B cell (primary cell): Measurements from ENCODE around the gene SLC6A12. TPM values are rescaled to one million over a fixed set of nuclear protein-coding genes. Genes with fewer than 3 reads are reported as not detected.

Experiments used
- ATAC-seq: fragments of 200-7000 bp; cut with Tn5 transposase; one replicate; pipeline ENCODE4 v1.10.0; 2021; ENCODE audit warnings: low read depth, mild to moderate bottlenecking, moderate number of reproducible peaks, moderate library complexity
- CTCF ChIA-PET: fragments of 350-600 bp; sonication (Branson Sonifier 250); formaldehyde crosslinking; loops from one replicate; lab custom pipeline; 2021; ENCODE audit warnings: antibody characterized with exemption, inconsistent platforms; lab: Charles Lee
- POLR2A ChIA-PET: fragments of 350-600 bp; sonication (Branson Sonifier 250); formaldehyde crosslinking; loops from one replicate; lab custom pipeline; 2021; ENCODE audit warnings: antibody characterized with exemption; lab: Charles Lee
- DNase-seq: peaks from one replicate; pipeline ENCODE4 v3.0.0; 2013
- H2AFZ ChIP-seq: 2 replicates; pipeline ENCODE4 v1.6.1; 2012; ENCODE audit warnings: mild to moderate bottlenecking, low read depth, low read length; ENCODE audit not compliant: insufficient read depth, poor library complexity, severe bottlenecking
- H3K27ac ChIP-seq, 2 donors: 1 replicate in 1 of 2; 2 replicates in 1 of 2; pipeline ENCODE4 v1.5.1; 2012 to 2013; ENCODE audit warnings: low read length in 2 of 2, mild to moderate bottlenecking in 2 of 2, moderate library complexity in 1 of 2
- H3K27me3 ChIP-seq, 4 experiments: fragments of 200-600 bp in 1 of 4; sonication (generic) in 1 of 4; replicated peaks in 1 of 4; 1 replicate in 2 of 4; 2 replicates in 2 of 4; pipeline versions ENCODE4 v1.6.1 to v1.7.0; 2013 to 2016; ENCODE audit warnings: low read length in 3 of 4, mild to moderate bottlenecking in 2 of 4, mixed read lengths in 1 of 4, moderate library complexity in 1 of 4; ENCODE audit not compliant: insufficient read depth in 4 of 4, control insufficient read depth in 3 of 4; ENCODE audit errors: control extremely low read depth in 1 of 4
- H3K36me3 ChIP-seq, 2 experiments: replicated peaks in 1 of 2; 1 replicate in 1 of 2; 2 replicates in 1 of 2; pipeline versions ENCODE4 v1.6.1 to v1.7.1; 2013; ENCODE audit warnings: low read length in 1 of 2; ENCODE audit not compliant: insufficient read depth in 2 of 2, control insufficient read depth in 1 of 2; ENCODE audit errors: control extremely low read depth in 1 of 2, extremely low read depth in 1 of 2
- H3K4me1 ChIP-seq, 2 donors: fragments of 200-600 bp in 1 of 2; sonication (generic) in 1 of 2; 1 replicate in 1 of 2; 2 replicates in 1 of 2; pipeline versions ENCODE4 v1.5.1 to v1.6.1; 2013 to 2017; ENCODE audit warnings: low read length in 2 of 2; ENCODE audit not compliant: control insufficient read depth in 2 of 2, insufficient read depth in 2 of 2
- H3K4me2 ChIP-seq: replicated peaks from 2 replicates; pipeline ENCODE3; 2012; ENCODE audit warnings: mild to moderate bottlenecking, low read depth, low read length; ENCODE audit not compliant: poor library complexity, severe bottlenecking
- H3K4me3 ChIP-seq, 5 experiments: fragments of 200-600 bp in 1 of 5; sonication (generic) in 1 of 5; 1 replicate in 3 of 5; 2 replicates in 2 of 5; pipeline versions ENCODE4 v1.5.1 to v1.7.0; 2011 to 2016; ENCODE audit warnings: low read length in 4 of 5, mild to moderate bottlenecking in 4 of 5, low read depth in 2 of 5, control low read depth in 1 of 5, moderate library complexity in 1 of 5; ENCODE audit not compliant: insufficient read depth in 1 of 5; ENCODE audit errors: control extremely low read depth in 1 of 5, extremely low read depth in 1 of 5
- H3K79me2 ChIP-seq: fragments of 200-600 bp; sonication (generic); one replicate; pipeline ENCODE4 v1.6.0; 2016; ENCODE audit warnings: low read length; ENCODE audit not compliant: control insufficient read depth, insufficient read depth
- H3K9ac ChIP-seq: fragments of 200-600 bp; sonication (generic); 2 replicates; pipeline ENCODE4 v1.6.1; 2017; ENCODE audit warnings: mild to moderate bottlenecking, low read length, moderate library complexity
- H3K9me3 ChIP-seq, 3 donors: one replicate each; pipeline versions ENCODE4 v1.6.1 to v1.7.1; 2013; ENCODE audit warnings: low read length in 2 of 3; ENCODE audit not compliant: control insufficient read depth in 2 of 3, insufficient read depth in 1 of 3; ENCODE audit errors: control extremely low read depth in 1 of 3
- H4K20me1 ChIP-seq: 2 replicates; pipeline ENCODE4 v1.6.0; 2012; ENCODE audit warnings: mild to moderate bottlenecking, low read length; ENCODE audit not compliant: insufficient read depth, control insufficient read depth, poor library complexity, severe bottlenecking
- H3K27ac Mint-ChIP-seq: one replicate; pipeline ENCODE4 v1.8.0; 2021; ENCODE audit warnings: mixed read lengths
- H3K27me3 Mint-ChIP-seq: one replicate; pipeline ENCODE4 v1.8.0; 2021; ENCODE audit warnings: mixed read lengths
- H3K4me1 Mint-ChIP-seq: one replicate; pipeline ENCODE4 v1.8.0; 2021; ENCODE audit warnings: mixed read lengths
- H3K4me3 Mint-ChIP-seq: one replicate; pipeline ENCODE4 v1.8.0; 2021; ENCODE audit warnings: mixed read lengths
- H3K9me3 Mint-ChIP-seq: one replicate; pipeline ENCODE4 v1.8.0; 2022; ENCODE audit warnings: mixed read lengths; ENCODE audit not compliant: insufficient read depth
- CTCF ChIP-seq: fragments of 200-600 bp; IDR thresholded peaks from one replicate; pipeline ENCODE4 v1.8.0; 2022; ENCODE audit warnings: antibody characterized with exemption, mild to moderate bottlenecking
- EZH2 ChIP-seq: IDR thresholded peaks from 2 replicates; pipeline ENCODE4 v1.6.1; 2012; ENCODE audit warnings: borderline replicate concordance, low read depth, mild to moderate bottlenecking, moderate library complexity, low read length; ENCODE audit not compliant: insufficient read depth, poor library complexity, severe bottlenecking
- WGBS: methylation state at CpG from one replicate; pipeline ENCODE4 v1.1.5; 2013; ENCODE audit warnings: missing lambda C conversion rate; ENCODE audit not compliant: insufficient coverage; 5-methylcytosine and 5-hydroxymethylcytosine counted together
- intact Hi-C: fragments of 100-400 bp; cut with micrococcal nuclease; formaldehyde crosslinking; loops from one replicate; pipeline ENCODE4 v1.10.0; 2022
- polyA plus RNA-seq: library from polyadenylated mRNA; depleted of rRNA; stranded (reverse); fragments of >200 nt; gene quantifications from 2 replicates; pipeline ENCODE4 v1.2.3, GENCODE V29; 2012
- total RNA-seq, 2 donors: library from RNA; stranded (reverse); fragments of 120-200 nt in 1 of 2; gene quantifications; 1 replicate in 1 of 2; 2 replicates in 1 of 2; pipeline versions ENCODE4 v1.2.3 to v1.2.4, GENCODE V29; 2013 to 2022

SLC6A12 gene
- total and polyA plus RNA-seq, 2 donors (not counting 1 experiment from before 2014, with no cell fraction given): 0.06 TPM; not detected in 1

- ATAC-seq: no peak
- TF ChIP-seq EZH2 (no peak), CTCF (no peak)
- POLR2A ChIA-PET: no interaction called here
- whole genome bisulfite sequencing: 92% methylated on average over 2 of the region's 6 CpGs
- H3K27ac Mint-ChIP-seq: no peak overlapping the region
- no peak overlapping the region for H3K4me3 Mint-ChIP-seq
- Histone ChIP-seq H3K79me2 (no peaks in the 10 kb centered on the region), H2AFZ (no peak overlapping the region), H3K4me3 (no peak overlapping the region), H3K27me3 (no peaks in the 10 kb centered on the region), H3K27ac (no peak overlapping the region), H3K4me1 (no peaks in the 10 kb centered on the region), H3K4me2 (no peak overlapping the region), H3K9me3 (no peaks in the 10 kb centered on the region), H3K36me3 (no peaks in the 10 kb centered on the region), H3K9ac (no peak overlapping the region), H4K20me1 (no peaks in the 10 kb centered on the region)
- no peaks in the 10 kb centered on the region for H3K9me3 Mint-ChIP-seq
- H3K4me1 Mint-ChIP-seq: no peaks in the 10 kb centered on the region
- peaks cover 10% of the 10 kb centered on the region for H3K27me3 Mint-ChIP-seq
- CTCF ChIA-PET: no interaction called here
- DNase-seq: no peak
- intact Hi-C loops: no loop called here
Observed at GRCh38 chr12:220491-220890, 6.5 kb upstream of the SLC6A12 start.

GRCh38 chr12:219891-220352 is 6.0 kb upstream of the SLC6A12 start:
- Mint-ChIP-seq H3K27ac (no peak overlapping the region), H3K4me1 (no peaks in the 10 kb centered on the region), H3K27me3 (peaks cover 10% of the 10 kb centered on the region), H3K9me3 (no peaks in the 10 kb centered on the region), H3K4me3 (no peak overlapping the region)
- intact Hi-C loops: no loop called here
- Histone ChIP-seq H3K4me3 (no peak overlapping the region), H3K27me3 (no peaks in the 10 kb centered on the region), H3K36me3 (no peaks in the 10 kb centered on the region), H3K27ac (no peak overlapping the region), H3K9ac (no peak overlapping the region), H3K4me2 (no peak overlapping the region), H2AFZ (no peak overlapping the region), H3K79me2 (no peaks in the 10 kb centered on the region), H3K4me1 (no peaks in the 10 kb centered on the region), H4K20me1 (no peaks in the 10 kb centered on the region), H3K9me3 (no peaks in the 10 kb centered on the region)
- peak; percentile 36 for ATAC-seq
- CTCF ChIA-PET: no interaction called here
- WGBS: 11% methylated on average over 14 of the region's 17 CpGs
- no peak for TF ChIP-seq EZH2
- TF ChIP-seq CTCF: peak; percentile 26
- POLR2A ChIA-PET: no interaction called here
- peak; percentile 29 for DNase-seq
